ENCODE results near the gene CDH6.

Gene CDH6

GRCh38 chr5:31193116-31193515 is 370 bp upstream of the CDH6 start:
- no peak overlapping the region for H3K4me2 ChIP-seq (ENCODE audit: low read depth, low read length, poor library complexity, severe bottlenecking)
- H3F3A ChIP-seq (ENCODE audit: insufficient read depth), result no peaks in the 10 kb centered on the region
- no peaks in the 10 kb centered on the region for H3K79me2 ChIP-seq (ENCODE audit: insufficient read depth, low read length)

DNA sequence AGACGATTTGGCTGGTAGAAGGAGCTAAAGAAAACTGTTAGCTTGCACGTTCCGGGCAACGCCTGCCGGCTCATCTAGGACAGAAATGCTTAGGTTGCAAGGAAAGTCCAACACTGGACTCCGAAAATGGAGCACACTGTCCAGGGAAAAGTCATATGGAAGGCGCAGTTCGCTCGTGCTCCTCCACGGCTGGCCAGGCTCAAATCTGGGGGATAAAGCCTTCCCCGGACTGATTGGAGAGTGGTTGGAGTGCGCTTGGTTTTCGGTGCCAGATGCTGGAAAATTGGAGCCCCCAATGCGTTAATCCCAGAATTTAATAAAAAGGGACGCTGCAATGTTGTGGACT is 955 bp downstream of the CDH6 start:
- no peak overlapping the region for H3K4me3 ChIP-seq (ENCODE audit: insufficient read depth, low read length, poor library complexity, severe bottlenecking)
- H4K20me1 ChIP-seq (ENCODE audit: low read depth, low read length), result no peaks in the 10 kb centered on the region
- TF ChIP-seq, protein P1, sequence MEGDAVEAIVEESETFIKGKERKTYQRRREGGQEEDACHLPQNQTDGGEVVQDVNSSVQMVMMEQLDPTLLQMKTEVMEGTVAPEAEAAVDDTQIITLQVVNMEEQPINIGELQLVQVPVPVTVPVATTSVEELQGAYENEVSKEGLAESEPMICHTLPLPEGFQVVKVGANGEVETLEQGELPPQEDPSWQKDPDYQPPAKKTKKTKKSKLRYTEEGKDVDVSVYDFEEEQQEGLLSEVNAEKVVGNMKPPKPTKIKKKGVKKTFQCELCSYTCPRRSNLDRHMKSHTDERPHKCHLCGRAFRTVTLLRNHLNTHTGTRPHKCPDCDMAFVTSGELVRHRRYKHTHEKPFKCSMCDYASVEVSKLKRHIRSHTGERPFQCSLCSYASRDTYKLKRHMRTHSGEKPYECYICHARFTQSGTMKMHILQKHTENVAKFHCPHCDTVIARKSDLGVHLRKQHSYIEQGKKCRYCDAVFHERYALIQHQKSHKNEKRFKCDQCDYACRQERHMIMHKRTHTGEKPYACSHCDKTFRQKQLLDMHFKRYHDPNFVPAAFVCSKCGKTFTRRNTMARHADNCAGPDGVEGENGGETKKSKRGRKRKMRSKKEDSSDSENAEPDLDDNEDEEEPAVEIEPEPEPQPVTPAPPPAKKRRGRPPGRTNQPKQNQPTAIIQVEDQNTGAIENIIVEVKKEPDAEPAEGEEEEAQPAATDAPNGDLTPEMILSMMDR (IDR thresholded peaks at IDR 0.05; ENCODE audit: insufficient read depth, low read length, poor library complexity, severe bottlenecking), result no peak
- TF ChIP-seq EZH2phosphoT487 (conservative IDR thresholded peaks at IDR 0.05; ENCODE audit: low read length), result no peak
- no peaks in the 10 kb centered on the region for H3F3A ChIP-seq (ENCODE audit: insufficient read depth)
- H3K27me3 ChIP-seq (ENCODE audit: low read length), result no peaks in the 10 kb centered on the region
- no peak overlapping the region for H3K4me2 ChIP-seq (ENCODE audit: low read depth, low read length, poor library complexity, severe bottlenecking)
- no peak overlapping the region for H3K27ac ChIP-seq (ENCODE audit: low read depth, low read length)
- H3K9me3 ChIP-seq (ENCODE audit: insufficient read depth, low read length), result no peaks in the 10 kb centered on the region
- H3K9me2 ChIP-seq (replicated peaks; ENCODE audit: insufficient read depth, low read length), result no peaks in the 10 kb centered on the region
- no peak overlapping the region for H2AFZ ChIP-seq (ENCODE audit: low read depth, low read length, severe bottlenecking)
- no peak overlapping the region for H3K9ac ChIP-seq (ENCODE audit: low read length)
- H3K36me3 ChIP-seq (ENCODE audit: low read length), result no peaks in the 10 kb centered on the region
- no peaks in the 10 kb centered on the region for H3K79me2 ChIP-seq (ENCODE audit: insufficient read depth, low read length)

More at GRCh38 chr5:31193116-31193515, 370 bp upstream of the CDH6 start:
- H3K9ac ChIP-seq (ENCODE audit: low read length), result no peak overlapping the region
- no peaks in the 10 kb centered on the region for H3K9me2 ChIP-seq (replicated peaks; ENCODE audit: insufficient read depth, low read length)
- no peak overlapping the region for H2AFZ ChIP-seq (ENCODE audit: low read depth, low read length, severe bottlenecking)
- H3K27me3 ChIP-seq (ENCODE audit: low read length), result no peaks in the 10 kb centered on the region
- no peak overlapping the region for H3K27ac ChIP-seq (ENCODE audit: low read depth, low read length)
- H3K4me3 ChIP-seq (ENCODE audit: insufficient read depth, low read length, poor library complexity, severe bottlenecking), result no peak overlapping the region
- no peaks in the 10 kb centered on the region for H3K36me3 ChIP-seq (ENCODE audit: low read length)
- H3K9me3 ChIP-seq (ENCODE audit: insufficient read depth, low read length), result no peaks in the 10 kb centered on the region
- H4K20me1 ChIP-seq (ENCODE audit: low read depth, low read length), result no peaks in the 10 kb centered on the region
- TF ChIP-seq EZH2phosphoT487 (conservative IDR thresholded peaks at IDR 0.05; ENCODE audit: low read length), result no peak
- TF ChIP-seq, protein P1 (IDR thresholded peaks at IDR 0.05; ENCODE audit: insufficient read depth, low read length, poor library complexity, severe bottlenecking), result no peak

GRCh38 chr5:31194892-31195555 is 1.5 kb downstream of the CDH6 start:
- Histone ChIP-seq H4K20me1 (ENCODE audit: low read depth, low read length) (no peaks in the 10 kb centered on the region), H3K27ac (ENCODE audit: low read depth, low read length) (no peak overlapping the region), H3K4me2 (ENCODE audit: low read depth, low read length, poor library complexity, severe bottlenecking) (no peak overlapping the region), H3K9me3 (ENCODE audit: insufficient read depth, low read length) (no peaks in the 10 kb centered on the region), H3F3A (ENCODE audit: insufficient read depth) (no peaks in the 10 kb centered on the region), H3K9ac (ENCODE audit: low read length) (no peak overlapping the region), H2AFZ (ENCODE audit: low read depth, low read length, severe bottlenecking) (no peak overlapping the region), H3K36me3 (ENCODE audit: low read length) (no peaks in the 10 kb centered on the region), H3K27me3 (ENCODE audit: low read length) (no peaks in the 10 kb centered on the region), H3K4me3 (ENCODE audit: insufficient read depth, low read length, poor library complexity, severe bottlenecking) (no peak overlapping the region), H3K9me2 (replicated peaks; ENCODE audit: insufficient read depth, low read length) (no peaks in the 10 kb centered on the region), H3K79me2 (ENCODE audit: insufficient read depth, low read length) (no peaks in the 10 kb centered on the region)
- no peak for TF ChIP-seq EZH2phosphoT487 (conservative IDR thresholded peaks at IDR 0.05; ENCODE audit: low read length)
- TF ChIP-seq, protein P1 (IDR thresholded peaks at IDR 0.05; ENCODE audit: insufficient read depth, low read length, poor library complexity, severe bottlenecking), result no peak

Measured in SU-DHL-6 (cell line).